Endometrium (tissue), 2 donors: ENCODE results near the gene ZNRF1.

Source experiments
- FAIRE-seq: peaks from 2 replicates; lab custom pipeline; 2012; peaks lifted over from hg19 to GRCh38; lab: Jason Lieb, UNC
- donor health status: control.
- donor health status: control.

Gene ZNRF1

GRCh38 chr16:75099738-75100602 lies 101.1 kb downstream of the ZNRF1 start:
- no peak for FAIRE-seq

- FAIRE-seq = no peak
These were observed 101.8 kb downstream of the ZNRF1 start for GRCh38 chr16:75100603-75100990.

GRCh38 chr16:75101635-75102034 lies 102.8 kb downstream of the ZNRF1 start:
- no peak for FAIRE-seq

GRCh38 chr16:75102595-75102994 lies 103.8 kb downstream of the ZNRF1 start:
- no peak for FAIRE-seq

DNA sequence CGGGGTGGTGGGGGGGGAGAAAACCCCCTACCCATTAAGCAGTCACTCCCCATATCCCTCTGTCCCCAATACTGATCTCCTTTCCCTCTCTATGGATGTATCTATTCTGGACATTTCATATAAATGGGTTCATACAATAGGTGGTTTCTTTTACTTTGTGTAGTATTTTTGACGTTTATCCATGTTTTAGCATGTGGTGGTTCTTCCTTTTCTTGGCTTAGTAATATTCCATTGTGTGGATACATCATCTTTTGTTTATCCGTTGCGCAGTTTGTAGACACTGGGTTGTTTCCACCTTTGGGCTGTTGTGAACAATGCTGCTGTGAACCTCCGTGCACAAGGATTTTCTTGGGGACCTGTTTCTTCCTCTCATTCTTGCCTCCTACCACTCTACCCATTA lies 105.2 kb downstream of the ZNRF1 start:
- FAIRE-seq = no peak

DNA sequence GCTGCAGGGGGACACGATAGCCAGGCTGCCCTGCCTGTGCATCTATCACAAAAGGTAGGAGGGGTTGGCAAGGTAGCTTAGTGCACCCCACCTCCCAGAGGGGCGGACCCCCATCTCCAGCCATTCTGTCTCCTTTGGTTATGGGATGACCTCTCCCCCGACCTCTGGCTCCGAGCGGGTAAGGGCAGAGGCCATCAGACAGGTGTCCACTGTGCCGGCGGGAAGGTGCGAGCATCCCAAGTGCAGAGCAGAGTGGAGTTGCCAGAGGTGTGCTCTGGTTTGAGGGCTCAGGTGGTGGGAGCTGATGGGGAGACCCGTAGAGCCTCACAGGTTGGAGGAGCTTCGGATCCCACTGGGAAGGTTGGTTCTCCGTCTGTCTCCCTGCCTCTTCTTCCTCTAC lies 106.0 kb downstream of the ZNRF1 start:
- FAIRE-seq = no peak

DNA sequence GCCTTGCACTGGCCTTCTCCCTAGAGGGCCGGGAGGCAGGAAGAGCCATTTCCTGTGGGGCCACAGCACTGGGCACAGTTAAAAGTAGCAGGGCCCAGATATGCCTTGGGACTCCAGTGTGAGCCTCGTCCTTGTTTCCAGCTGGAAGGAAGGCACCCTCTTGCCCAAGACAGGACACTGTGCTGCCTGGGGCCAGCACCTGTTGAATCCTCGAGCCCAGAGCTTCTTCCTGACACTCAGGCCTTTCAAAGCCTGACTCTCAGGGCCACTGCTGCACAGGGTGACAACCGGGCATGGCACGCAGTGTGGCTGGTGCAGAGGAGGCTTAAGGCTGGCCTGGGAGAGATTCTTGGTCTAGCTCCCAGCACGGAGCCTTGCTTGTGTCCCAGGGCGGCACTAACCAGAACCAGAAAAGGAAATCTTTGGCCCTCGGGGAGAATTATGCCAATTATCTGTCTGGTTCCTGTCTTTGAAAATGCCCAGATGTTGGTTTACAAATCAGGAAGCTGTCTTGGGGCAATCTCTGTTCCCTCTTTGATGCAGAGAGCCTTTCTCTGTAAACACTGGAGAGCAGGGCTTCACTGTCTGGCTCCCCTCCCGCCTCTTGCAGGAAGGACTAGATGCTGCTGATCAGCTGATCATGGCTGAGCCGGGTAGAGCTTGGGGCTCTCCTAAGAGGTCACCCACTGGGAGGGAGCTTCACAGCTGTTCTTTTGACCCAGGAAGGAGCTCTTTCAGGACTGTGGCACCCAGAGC lies 106.7 kb downstream of the ZNRF1 start:
- FAIRE-seq = no peak

DNA sequence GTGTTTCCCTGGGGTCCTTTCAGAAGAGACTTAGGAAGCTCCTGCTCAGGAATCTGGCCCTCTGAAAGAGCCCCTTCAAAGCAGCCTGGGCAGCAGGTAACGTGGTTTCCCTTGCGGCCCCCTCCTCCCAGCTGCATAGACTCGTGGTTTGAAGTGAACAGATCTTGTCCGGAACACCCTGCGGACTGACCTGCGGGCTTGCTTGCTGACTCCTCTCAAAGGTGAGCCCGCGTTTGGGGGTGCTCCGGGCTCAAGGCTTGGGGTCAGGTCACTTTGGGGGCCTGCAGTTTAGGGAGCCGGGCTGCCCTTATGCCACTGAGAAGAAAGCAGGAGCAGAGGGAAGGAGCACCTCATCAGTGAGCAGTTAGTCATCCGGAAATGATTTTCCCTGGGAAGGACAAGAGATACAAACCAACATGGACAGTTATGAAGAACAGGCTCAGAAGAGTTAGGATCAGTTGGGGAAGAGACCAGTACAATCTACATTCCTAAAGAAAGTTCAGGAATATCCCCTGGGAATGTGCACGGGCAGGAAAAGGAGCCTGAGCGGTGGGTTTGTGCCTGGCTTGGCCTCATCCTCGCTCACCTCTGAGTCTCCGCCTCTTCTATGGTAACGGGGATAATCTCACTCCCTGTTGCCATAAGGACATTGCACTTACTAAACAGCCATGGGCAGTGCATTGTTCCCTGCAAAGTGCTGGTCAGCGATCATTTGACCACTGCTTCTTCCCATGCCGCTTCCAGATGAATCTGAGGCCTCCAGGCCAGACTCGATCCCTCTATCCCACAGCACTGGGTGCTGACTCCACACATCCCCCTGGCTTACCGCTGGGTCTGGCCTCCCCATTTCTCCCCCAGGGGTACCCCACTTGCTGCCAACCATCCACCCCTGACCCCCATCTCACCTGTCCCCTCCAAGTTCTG lies 107.8 kb downstream of the ZNRF1 start:
- FAIRE-seq = no peak

DNA sequence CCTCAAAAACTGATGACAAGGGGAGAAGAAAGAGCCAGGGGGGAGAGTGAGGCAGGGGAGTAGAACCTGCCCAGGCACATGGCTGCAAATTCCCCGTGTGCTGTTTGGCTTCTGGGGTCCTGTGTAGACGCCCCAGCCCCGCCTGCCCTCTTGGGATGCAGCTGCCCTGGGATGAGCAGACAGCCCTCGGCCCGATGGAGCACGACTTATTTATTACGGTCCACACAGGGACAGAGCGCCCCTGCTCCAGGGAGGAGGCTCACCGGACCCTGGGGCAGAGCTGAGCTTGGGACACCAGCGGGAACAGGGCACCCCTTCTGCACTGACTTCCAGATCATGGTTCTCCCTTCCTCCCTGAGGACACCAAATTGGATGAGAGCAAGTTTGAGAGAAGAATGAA lies 108.7 kb downstream of the ZNRF1 start:
- no peak for FAIRE-seq

DNA sequence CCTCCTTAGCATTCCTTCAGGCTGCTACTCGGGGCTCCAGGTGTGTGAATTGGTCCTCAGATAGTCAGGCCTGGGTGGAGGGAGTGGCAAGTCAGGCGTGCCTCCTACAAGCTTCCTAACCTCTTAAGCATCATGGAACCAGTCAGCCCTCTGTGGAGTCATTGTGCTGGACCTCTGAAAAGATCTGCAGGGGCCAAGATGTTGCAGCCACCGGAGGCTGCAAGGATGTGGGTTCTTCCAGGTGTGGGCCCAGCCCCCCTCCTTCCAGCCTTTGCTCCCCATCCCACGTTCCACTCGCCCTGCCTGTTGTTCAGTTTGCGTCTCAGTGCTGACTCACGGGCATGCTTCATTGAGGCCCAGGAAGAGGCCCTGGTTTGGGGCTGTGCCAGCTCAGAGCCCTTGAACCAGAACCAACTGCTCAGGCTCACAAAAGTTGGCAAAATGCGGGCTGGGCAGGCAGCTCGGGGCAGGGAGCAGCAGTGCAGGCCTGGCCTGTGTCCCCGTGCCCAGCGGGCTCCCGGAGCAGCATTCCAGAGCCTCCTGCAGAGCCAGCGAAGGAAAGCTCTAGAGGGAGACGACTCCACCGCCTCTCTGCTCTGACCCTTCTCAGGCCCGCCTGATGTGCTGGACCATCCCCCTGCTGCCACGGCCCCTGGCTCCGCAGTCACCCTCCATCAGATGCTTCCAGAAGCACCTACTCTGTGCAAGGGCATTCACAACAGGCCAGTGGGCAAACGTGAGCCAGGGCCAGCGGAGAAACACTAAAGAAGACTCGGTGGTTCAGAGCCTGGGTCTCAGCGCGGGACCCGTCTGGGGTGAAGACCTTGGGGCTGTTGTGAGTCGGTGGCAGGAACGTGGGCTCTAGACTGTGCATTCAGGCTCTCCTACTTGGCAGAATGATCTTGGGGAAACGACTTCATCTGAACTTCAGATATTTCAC lies 110.2 kb downstream of the ZNRF1 start:
- no peak for FAIRE-seq

DNA sequence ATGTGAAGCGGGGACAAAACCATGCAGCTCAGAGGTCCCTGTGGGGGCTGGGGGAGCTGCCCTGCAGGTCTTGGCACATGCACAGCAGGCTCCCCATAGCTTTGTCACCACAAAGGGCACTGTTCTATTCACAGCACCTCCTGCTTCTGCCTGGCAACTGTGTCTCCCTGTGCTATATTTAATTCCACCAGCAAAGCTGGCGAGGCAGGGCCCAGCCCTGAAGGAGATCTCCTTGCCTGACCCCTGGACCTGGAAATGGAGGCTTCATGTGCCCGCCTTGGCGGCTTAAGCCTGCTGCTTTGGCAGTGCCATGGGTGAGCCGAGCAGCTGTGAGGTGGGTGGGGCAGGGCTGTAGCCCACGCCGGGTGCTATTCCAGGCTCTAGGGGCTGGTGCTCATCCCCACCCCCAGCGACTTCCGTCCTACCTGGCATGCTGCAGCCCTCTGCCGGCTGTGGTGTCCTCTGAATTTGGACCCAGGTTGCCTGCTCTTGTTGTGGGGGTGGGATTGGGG lies 111.0 kb downstream of the ZNRF1 start:
- no peak for FAIRE-seq

- FAIRE-seq = no peak
These were observed 112.1 kb downstream of the ZNRF1 start for GRCh38 chr16:75110637-75111513.

DNA sequence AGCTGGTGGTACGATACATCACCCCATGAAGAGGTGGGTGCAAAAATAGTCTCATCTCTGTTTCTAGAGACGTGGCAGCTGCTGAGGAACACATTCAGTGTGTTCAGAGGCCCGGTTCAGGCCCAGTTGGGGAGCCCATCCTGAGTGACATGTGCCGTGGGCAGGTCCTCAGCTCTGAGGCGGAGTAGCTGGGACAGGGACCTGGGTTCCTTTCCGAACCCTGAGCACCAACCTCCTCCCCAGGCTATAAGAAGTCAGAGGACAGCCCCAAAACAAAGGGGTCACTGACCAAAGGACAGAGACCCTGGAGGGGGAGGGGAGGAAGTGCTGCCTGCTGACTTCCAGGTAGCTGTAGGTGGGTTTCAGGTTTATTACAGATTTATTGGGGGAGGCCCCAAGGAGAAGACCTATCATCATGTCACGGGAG lies 112.7 kb downstream of the ZNRF1 start:
- FAIRE-seq = no peak

DNA sequence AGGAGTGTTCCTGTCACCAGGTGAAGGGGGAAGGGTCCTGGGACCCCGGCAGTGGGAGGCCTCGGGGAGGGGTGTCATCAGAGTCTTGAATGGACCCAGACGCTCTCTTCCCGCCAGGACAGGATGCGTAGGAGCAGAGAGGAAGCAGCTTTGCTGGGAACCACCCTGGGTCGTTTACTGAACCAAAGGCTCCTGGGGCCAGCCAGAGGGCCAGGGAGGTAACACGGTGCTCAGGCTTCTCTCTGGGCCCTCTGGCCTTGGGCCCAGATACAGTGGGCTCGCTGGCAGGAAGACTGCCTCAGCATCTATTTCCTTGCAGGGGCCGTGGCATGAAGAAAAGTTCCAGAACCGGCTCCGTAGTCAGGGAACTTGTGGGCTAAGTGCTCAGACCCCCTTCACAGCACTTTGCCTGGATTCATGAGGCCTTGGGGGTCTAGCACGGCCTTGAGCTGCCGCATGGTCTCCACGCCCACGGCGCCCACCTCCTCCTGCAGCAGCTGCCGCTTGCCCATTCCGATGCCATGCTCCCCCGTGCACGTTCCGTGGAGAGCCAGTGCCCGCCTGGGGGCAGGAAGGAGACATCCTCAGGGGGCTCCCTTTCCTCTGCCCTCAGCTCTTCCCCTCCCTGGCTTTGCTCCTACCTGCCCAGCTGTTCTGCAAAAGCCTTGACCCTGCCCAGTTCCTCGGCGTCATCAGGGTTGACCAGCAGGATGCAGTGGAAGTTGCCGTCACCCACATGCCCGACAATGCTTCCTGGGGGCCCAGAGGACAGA lies 113.3 kb downstream of the ZNRF1 start:
- FAIRE-seq = no peak

DNA sequence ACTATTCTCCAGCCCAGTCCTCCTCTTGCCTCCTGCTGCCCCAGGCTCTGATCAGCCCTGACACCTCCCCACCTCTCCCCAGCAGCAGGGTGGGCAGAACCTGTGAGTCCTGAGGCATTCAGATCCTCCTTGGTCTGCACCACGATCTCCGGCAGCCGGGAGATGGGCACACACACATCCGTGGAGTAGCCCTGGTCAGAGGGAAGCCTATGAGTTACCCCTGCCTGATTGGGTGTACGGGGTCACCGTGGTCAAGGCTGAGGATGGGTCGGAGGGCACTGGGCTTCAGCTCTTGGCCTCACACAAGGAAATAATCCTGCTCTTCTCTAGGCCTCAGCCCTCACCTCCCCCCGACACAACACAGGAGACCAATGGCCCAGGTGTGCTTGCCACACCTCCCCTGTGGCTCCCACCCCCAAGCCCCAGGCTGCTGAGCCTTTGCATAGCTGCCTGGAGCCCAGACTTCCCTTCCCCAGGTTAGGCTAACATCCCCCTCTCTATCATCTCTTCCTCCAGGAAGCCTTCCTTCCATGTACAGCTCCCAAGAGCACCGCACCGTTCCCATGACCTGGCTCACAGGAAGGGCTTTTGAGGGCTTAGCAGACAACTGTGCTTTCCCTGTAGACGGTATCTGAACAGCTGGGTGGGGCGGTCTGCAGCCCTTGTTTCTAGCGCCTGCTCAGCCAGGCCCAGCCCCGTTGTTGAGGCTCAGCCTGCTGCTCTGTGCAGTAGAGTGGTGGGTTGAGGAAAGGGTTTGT lies 114.1 kb downstream of the ZNRF1 start:
- FAIRE-seq = no peak

DNA sequence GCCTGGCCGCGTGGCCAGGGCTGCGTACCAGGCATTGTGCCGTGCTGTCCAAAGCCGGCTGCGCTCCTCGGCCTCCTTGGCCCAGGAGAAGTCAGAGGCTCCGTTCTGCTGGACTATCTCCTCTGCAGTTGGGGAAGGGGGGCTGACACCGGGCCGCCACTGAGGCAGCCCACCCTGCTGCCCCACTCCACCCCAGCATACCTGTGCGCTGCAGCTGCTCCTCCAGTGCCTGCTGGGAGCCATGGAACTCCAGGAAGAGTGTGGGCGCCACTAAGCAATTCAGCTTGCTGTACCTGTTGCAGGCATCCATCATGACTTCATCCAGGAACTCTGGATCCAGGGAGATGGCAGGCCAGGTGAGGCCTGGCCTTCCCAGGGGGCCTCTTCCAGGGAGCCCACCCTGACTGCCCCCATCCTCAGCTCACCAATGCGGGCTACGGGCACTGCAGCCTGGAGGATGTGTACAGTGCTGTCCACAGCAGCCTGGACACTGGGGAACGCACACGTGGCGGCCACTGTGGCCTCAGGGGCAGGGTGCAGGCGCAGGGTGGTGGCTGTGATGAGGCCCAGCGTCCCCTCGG lies 114.8 kb downstream of the ZNRF1 start:
- no peak for FAIRE-seq

GRCh38 chr16:75114179-75114945 lies 115.5 kb downstream of the ZNRF1 start:
- FAIRE-seq = no peak
